Neuronal stem cell (in vitro differentiated cells): Measurements from ENCODE around the gene GPR171.

ENCODE experiments used
- DNase-seq: peaks from one replicate; pipeline ENCODE4 v3.0.0-alpha.2; 2013; ENCODE audit warnings: low spot score
- H2AFZ ChIP-seq: one replicate; pipeline ENCODE4 v1.6.1; 2013; ENCODE audit warnings: mild to moderate bottlenecking, low read length, inconsistent platforms
- H2AK5ac ChIP-seq: 2 replicates; pipeline ENCODE4 v1.6.1; 2013; ENCODE audit warnings: low read depth, mild to moderate bottlenecking, inconsistent platforms, low read length, moderate library complexity, mixed read lengths
- H2BK120ac ChIP-seq: 2 replicates; pipeline ENCODE4 v1.6.1; 2013; ENCODE audit warnings: low read depth, mild to moderate bottlenecking, inconsistent platforms, low read length, moderate library complexity, mixed read lengths
- H2BK12ac ChIP-seq: one replicate; pipeline ENCODE4 v1.6.1; 2013; ENCODE audit warnings: low read length, inconsistent platforms
- H2BK15ac ChIP-seq: 2 replicates; pipeline ENCODE4 v1.6.1; 2013; ENCODE audit warnings: mild to moderate bottlenecking, low read length, inconsistent platforms, mixed read lengths
- H2BK5ac ChIP-seq: one replicate; pipeline ENCODE4 v1.6.1; 2013; ENCODE audit warnings: inconsistent platforms, mild to moderate bottlenecking, low read length, moderate library complexity
- H3K14ac ChIP-seq: one replicate; pipeline ENCODE4 v1.6.1; 2013; ENCODE audit warnings: low read length, inconsistent platforms
- H3K18ac ChIP-seq: 2 replicates; pipeline ENCODE4 v1.6.1; 2013; ENCODE audit warnings: low read length, inconsistent platforms
- H3K23ac ChIP-seq: 2 replicates; pipeline ENCODE4 v1.6.1; 2013; ENCODE audit warnings: low read depth, mild to moderate bottlenecking, mixed read lengths, low read length, inconsistent platforms; ENCODE audit not compliant: poor library complexity
- H3K27ac ChIP-seq: replicated peaks from 3 replicates; pipeline ENCODE4 v1.5.1; 2013; ENCODE audit warnings: low read length, inconsistent platforms
- H3K27me3 ChIP-seq, 3 experiments: 2 replicates each; pipeline ENCODE4 v1.6.1; 2013; ENCODE audit warnings: low read length in 3 of 3, mild to moderate bottlenecking in 2 of 3, inconsistent platforms in 1 of 3, low read depth in 1 of 3, mixed read lengths in 1 of 3, moderate library complexity in 1 of 3; ENCODE audit not compliant: control insufficient read depth in 3 of 3, insufficient read depth in 3 of 3
- H3K36me3 ChIP-seq, 2 donors: replicated peaks in 1 of 2; 2 replicates each; pipeline ENCODE4 v1.6.1; 2013; ENCODE audit warnings: low read length in 2 of 2; ENCODE audit not compliant: control insufficient read depth in 2 of 2, insufficient read depth in 2 of 2
- H3K4ac ChIP-seq: 2 replicates; pipeline ENCODE4 v1.6.1; 2013; ENCODE audit warnings: inconsistent platforms, mild to moderate bottlenecking, low read length, moderate library complexity
- H3K4me1 ChIP-seq, 2 donors: 1 replicate in 1 of 2; 2 replicates in 1 of 2; pipeline ENCODE4 v1.6.1; 2013; ENCODE audit warnings: low read length in 2 of 2, low read depth in 1 of 2; ENCODE audit not compliant: control insufficient read depth in 2 of 2, insufficient read depth in 1 of 2
- H3K4me2 ChIP-seq: one replicate; pipeline ENCODE4 v1.6.1; 2013; ENCODE audit warnings: mild to moderate bottlenecking, low read length, inconsistent platforms; ENCODE audit not compliant: insufficient read depth, poor library complexity, severe bottlenecking
- H3K4me3 ChIP-seq, 2 donors: 2 replicates each; pipeline ENCODE4 v1.5.1; 2013; ENCODE audit warnings: low read length in 2 of 2, mild to moderate bottlenecking in 2 of 2, inconsistent platforms in 1 of 2, moderate library complexity in 1 of 2
- H3K79me1 ChIP-seq: one replicate; pipeline ENCODE4 v1.6.1; 2013; ENCODE audit warnings: low read depth, mild to moderate bottlenecking, inconsistent platforms, low read length, moderate library complexity
- H3K9ac ChIP-seq: one replicate; pipeline ENCODE4 v1.6.1; 2013; ENCODE audit warnings: mild to moderate bottlenecking, low read depth, low read length, inconsistent platforms; ENCODE audit not compliant: poor library complexity
- H3K9me3 ChIP-seq, 2 donors: replicated peaks in 1 of 2; 2 replicates each; pipeline versions ENCODE3 to v1.6.1; 2013; ENCODE audit warnings: low read length in 2 of 2, mild to moderate bottlenecking in 2 of 2, inconsistent platforms in 1 of 2, low read depth in 1 of 2, mixed read lengths in 1 of 2, moderate library complexity in 1 of 2; ENCODE audit not compliant: control insufficient read depth in 2 of 2, insufficient read depth in 1 of 2
- H4K8ac ChIP-seq: one replicate; pipeline ENCODE4 v1.6.1; 2013; ENCODE audit warnings: low read depth, mild to moderate bottlenecking, inconsistent platforms, low read length, moderate library complexity
- H4K91ac ChIP-seq: one replicate; pipeline ENCODE4 v1.6.1; 2013; ENCODE audit warnings: low read length, low read depth, mild to moderate bottlenecking, inconsistent platforms; ENCODE audit not compliant: poor library complexity
- WGBS, 2 donors: extraction: QIAGEN DNeasy Blood & Tissue Kit; methylation state at CpG; one replicate each; pipeline ENCODE4 v1.1.7; 2013; ENCODE audit warnings: missing lambda C conversion rate in 2 of 2, mixed read lengths in 1 of 2; ENCODE audit not compliant: insufficient read length in 2 of 2, insufficient replicate concordance in 1 of 2; ENCODE audit errors: extremely low coverage in 2 of 2; 5-methylcytosine and 5-hydroxymethylcytosine counted together
- small RNA-seq: library from polyadenylated mRNA; stranded (forward); fragments of <200 nt; extraction: miRNeasy Mini kit (QIAGEN cat#:217004); gene quantifications from one replicate; pipeline ENCODE3, GENCODE V24; 2013; ENCODE audit not compliant: insufficient read depth

GPR171 gene

DNA sequence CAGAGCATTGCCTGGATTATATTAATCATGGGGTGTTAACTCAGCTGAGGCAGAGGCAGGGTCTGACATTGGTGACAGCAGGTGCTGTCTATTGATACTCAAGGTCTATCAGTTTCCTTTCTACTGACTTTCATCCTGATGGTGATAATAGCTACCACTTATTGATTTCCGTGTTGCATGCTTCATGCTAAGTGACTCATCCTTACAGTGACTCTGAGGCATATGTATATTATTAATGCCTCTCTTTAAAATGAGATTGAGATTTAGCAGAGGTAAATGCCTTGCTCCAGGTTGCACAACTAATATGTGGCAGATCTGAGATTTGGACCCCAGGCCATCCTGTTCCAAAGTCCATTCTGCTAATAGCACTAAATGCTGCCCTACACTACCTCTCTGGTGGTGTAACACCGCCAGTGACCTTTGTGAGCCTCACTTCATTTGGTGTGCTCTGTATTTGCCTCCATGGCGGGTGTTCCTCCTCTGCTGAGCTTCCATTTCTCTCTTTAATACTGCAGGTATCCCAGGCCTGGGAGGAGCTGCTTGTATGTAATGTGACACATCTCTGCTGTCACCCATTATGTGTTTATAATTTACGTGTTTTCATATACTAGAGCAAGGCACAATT is 50.4 kb downstream of the GPR171 start:
- Histone ChIP-seq H3K23ac (no peak overlapping the region), H3K18ac (no peak overlapping the region), H3K4me2 (no peak overlapping the region), H3K14ac (no peak overlapping the region), H3K79me1 (no peaks in the 10 kb centered on the region), H2AK5ac (no peak overlapping the region), H3K27ac (no peak overlapping the region), H2BK12ac (no peak overlapping the region), H3K4me3 (no peak overlapping the region), H3K36me3 (no peaks in the 10 kb centered on the region), H2BK120ac (no peak overlapping the region), H3K27me3 (no peaks in the 10 kb centered on the region), H2BK5ac (no peak overlapping the region), H3K9me3 (no peaks in the 10 kb centered on the region), H4K8ac (no peak overlapping the region), H2BK15ac (no peak overlapping the region), H3K9ac (no peak overlapping the region), H3K4me1 (peaks cover 0 to 8% of the 10 kb centered on the region in 2 donors), H2AFZ (no peak overlapping the region), H3K4ac (no peak overlapping the region), H4K91ac (no peak overlapping the region)
- no CpG with 5 or more reads among the region's 4 CpGs for WGBS, 2 donors
- DNase-seq = no peak

Small RNAs within 50 kb of the gene (small RNA-seq; reads per million reads assigned to genes)
- 1.6 reads per million for gene RNA5SP145
